Right lobe of liver (tissue), 6 donors: ENCODE measurements around the gene MLIP. TPM values are rescaled to one million over a fixed set of nuclear protein-coding genes. Genes with fewer than 3 reads are reported as not detected.

Experiments used
- ATAC-seq, 4 donors: fragments of 200-7000 bp; cut with Tn5 transposase; one replicate each; pipeline ENCODE4 v1.9.1; 2020; ENCODE audit warnings: mild to moderate bottlenecking in 4 of 4, moderate library complexity in 4 of 4
- DNase-seq, 3 donors: peaks; one replicate each; pipeline ENCODE4 v3.0.0-alpha.2; 2020
- H3K27ac ChIP-seq, 3 donors: fragments of 200-600 bp; one replicate each; pipeline ENCODE4 v1.8.0; 2022
- H3K27me3 ChIP-seq, 2 donors: fragments of 200-600 bp; one replicate each; pipeline ENCODE4 v1.8.0; 2022
- H3K36me3 ChIP-seq, 4 donors: fragments of 200-600 bp; sonication (generic) in 1 of 4; one replicate each; pipeline versions ENCODE4 v1.5.1 to v1.8.0; 2017 to 2022; ENCODE audit warnings: control low read depth in 1 of 4
- H3K4me1 ChIP-seq, 4 donors: fragments of 200-600 bp; sonication (generic) in 1 of 4; one replicate each; pipeline versions ENCODE4 v1.5.1 to v1.8.0; 2017 to 2022; ENCODE audit warnings: control low read depth in 1 of 4
- H3K4me3 ChIP-seq, 3 donors: fragments of 200-600 bp; one replicate each; pipeline ENCODE4 v1.8.0; 2022
- H3K9me3 ChIP-seq, 4 donors: fragments of 200-600 bp; sonication (generic) in 1 of 4; one replicate each; pipeline versions ENCODE4 v1.5.1 to v1.8.0; 2017 to 2022; ENCODE audit warnings: control low read depth in 1 of 4
- POLR2A ChIP-seq: fragments of 450-650 bp; IDR thresholded peaks from one replicate; pipeline ENCODE4 v1.6.1; 2017; ENCODE audit warnings: antibody characterized with exemption, mild to moderate bottlenecking
- WGBS: methylation state at CpG from one replicate; pipeline ENCODE4 v1.1.6; 2018; ENCODE audit warnings: low coverage, low lambda C conversion rate; ENCODE audit not compliant: insufficient coverage; ENCODE audit errors: missing lambda C conversion rate; 5-methylcytosine and 5-hydroxymethylcytosine counted together
- intact Hi-C, 2 donors: fragments of 100-400 bp; cut with DNase I; formaldehyde crosslinking; loops; one replicate each; pipeline versions ENCODE4 v1.11.2 to v1.14.1; 2022
- total RNA-seq, 6 experiments: library from RNA; depleted of rRNA in 2 of 6; stranded (reverse); fragments of >200 nt in 2 of 6; fragmentation: NEBNext Ultra II Directional in 3 of 6; extraction: Animal tissue kit (Norgen Biotek cat#: 25700) in 3 of 6; gene quantifications; one replicate each; pipeline versions ENCODE4 v1.1.0 to v1.2.4, GENCODE V29; 2016 to 2023
- TF ChIP-seq, protein P1 (sequence below), 4 donors: fragments of 200-600 bp in 3 of 4; fragments of 450-650 bp in 1 of 4; IDR thresholded peaks; one replicate each; pipeline versions ENCODE4 v1.5.1 to v1.8.0; 2016 to 2022; ENCODE audit warnings: antibody characterized with exemption in 4 of 4, mild to moderate bottlenecking in 2 of 4
- donor health status: DM: no; HTN: yes; CAD: no.
- donor health status: DM: no; HTN: no; CAD: no.
- donor health status: DM: no; HTN: no; CAD: no.
- donor health status: DM: no; HTN: yes; CAD: no.
- donor health status: DM: no; HTN: yes; CAD: no.

MLIP gene
- total RNA-seq, 6 experiments from 2014 or later: 20.2 to 64.6 (median 24.4) TPM

DNA sequence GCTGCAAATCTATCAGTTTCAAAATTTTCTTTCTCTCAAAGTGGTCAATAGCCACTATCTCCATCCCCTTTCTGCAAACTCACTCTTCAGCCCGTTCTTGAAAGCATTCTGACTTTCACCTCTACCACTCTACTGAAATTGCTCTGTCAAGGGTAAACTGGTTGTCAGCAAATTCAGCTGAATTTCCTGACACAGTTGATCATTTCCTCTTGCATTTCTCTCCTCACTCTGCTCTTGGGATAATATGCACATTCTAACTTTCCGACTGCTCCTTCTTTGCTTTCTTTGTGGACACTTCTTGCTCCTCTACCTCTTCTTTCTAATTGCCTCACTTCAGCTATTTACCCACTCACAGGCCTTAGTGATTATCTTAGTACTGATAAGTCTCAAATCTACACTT is 123.3 kb downstream of the MLIP start:
- intact Hi-C loops: no loop called here

DNA sequence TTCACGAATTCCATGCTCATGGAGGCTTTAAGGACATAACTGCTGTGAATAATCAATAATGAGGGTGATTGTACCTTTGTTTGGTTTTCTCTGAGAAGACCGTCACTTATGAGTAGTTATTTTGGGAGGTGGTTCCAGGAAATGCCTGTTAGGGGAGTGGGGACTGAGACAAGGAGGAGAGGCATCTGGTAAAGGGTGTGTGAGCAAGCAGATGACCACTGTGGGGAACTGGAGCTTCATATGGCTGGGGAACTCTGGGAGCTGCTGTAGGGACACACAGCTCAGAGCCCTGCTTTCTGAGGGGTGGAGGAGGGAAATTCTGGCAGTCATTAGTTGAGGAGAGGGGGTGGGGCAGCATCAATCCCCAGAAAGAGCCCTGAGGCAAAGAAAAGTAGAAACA is 125.7 kb downstream of the MLIP start:
- H3K4me3 ChIP-seq: no peak overlapping the region
- no peaks in the 10 kb centered on the region for H3K27me3 ChIP-seq
- H3K4me1 ChIP-seq: no peaks in the 10 kb centered on the region
- intact Hi-C loops: no loop called here
- ATAC-seq: peak in 2 of 4 donors; percentile 21 to 40
- 49% methylated on average over 2 of the region's 2 CpGs for WGBS
- DNase-seq: no peak
- H3K9me3 ChIP-seq: no peaks in the 10 kb centered on the region
- no peaks in the 10 kb centered on the region for H3K36me3 ChIP-seq
- H3K27ac ChIP-seq: no peak overlapping the region
- TF ChIP-seq, protein P1, sequence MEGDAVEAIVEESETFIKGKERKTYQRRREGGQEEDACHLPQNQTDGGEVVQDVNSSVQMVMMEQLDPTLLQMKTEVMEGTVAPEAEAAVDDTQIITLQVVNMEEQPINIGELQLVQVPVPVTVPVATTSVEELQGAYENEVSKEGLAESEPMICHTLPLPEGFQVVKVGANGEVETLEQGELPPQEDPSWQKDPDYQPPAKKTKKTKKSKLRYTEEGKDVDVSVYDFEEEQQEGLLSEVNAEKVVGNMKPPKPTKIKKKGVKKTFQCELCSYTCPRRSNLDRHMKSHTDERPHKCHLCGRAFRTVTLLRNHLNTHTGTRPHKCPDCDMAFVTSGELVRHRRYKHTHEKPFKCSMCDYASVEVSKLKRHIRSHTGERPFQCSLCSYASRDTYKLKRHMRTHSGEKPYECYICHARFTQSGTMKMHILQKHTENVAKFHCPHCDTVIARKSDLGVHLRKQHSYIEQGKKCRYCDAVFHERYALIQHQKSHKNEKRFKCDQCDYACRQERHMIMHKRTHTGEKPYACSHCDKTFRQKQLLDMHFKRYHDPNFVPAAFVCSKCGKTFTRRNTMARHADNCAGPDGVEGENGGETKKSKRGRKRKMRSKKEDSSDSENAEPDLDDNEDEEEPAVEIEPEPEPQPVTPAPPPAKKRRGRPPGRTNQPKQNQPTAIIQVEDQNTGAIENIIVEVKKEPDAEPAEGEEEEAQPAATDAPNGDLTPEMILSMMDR (IDR thresholded peaks at IDR 0.05): no peak
- no peak for TF ChIP-seq POLR2A

More for the DNA sequence above, 123.3 kb downstream of the MLIP start:
- no peaks in the 10 kb centered on the region for H3K36me3 ChIP-seq
- TF ChIP-seq, protein P1 (IDR thresholded peaks at IDR 0.05): no peak
- TF ChIP-seq POLR2A: no peak
- H3K27ac ChIP-seq: no peak overlapping the region
- H3K27me3 ChIP-seq: no peaks in the 10 kb centered on the region
- no peak overlapping the region for H3K4me3 ChIP-seq
- DNase-seq (no peak), ATAC-seq (no peak)
- WGBS: 59% methylated on average over 2 of the region's 2 CpGs
- no peaks in the 10 kb centered on the region for H3K4me1 ChIP-seq
- H3K9me3 ChIP-seq: no peaks in the 10 kb centered on the region

DNA sequence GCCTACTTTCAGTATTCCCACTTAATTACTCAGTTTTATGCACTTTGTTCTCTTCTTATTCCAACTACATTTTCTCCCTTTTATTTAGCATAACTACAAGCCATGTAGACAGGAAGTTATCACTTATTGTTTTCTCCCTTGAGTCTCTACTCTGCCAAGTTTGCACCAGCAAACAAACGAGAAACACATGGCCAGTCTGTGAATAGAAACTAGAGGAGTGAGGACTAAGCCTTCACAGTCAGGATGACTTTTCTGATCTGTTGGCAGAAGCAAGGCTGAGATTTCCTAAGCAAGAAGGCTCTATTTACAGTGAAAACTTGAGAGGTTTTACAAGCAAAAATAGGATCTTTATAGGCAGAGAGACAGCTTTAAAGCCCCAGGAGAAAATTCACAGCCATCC is 127.2 kb downstream of the MLIP start:
- intact Hi-C loops: no loop called here
- no peak for TF ChIP-seq POLR2A
- TF ChIP-seq, protein P1 (IDR thresholded peaks at IDR 0.05): no peak
- Histone ChIP-seq H3K4me3 (no peak overlapping the region), H3K4me1 (no peaks in the 10 kb centered on the region), H3K27ac (no peak overlapping the region), H3K36me3 (no peaks in the 10 kb centered on the region), H3K27me3 (no peaks in the 10 kb centered on the region), H3K9me3 (no peaks in the 10 kb centered on the region)
- ATAC-seq (no peak), DNase-seq (no peak)
- WGBS: 15% methylated on average over 1 of the region's 1 CpG

DNA sequence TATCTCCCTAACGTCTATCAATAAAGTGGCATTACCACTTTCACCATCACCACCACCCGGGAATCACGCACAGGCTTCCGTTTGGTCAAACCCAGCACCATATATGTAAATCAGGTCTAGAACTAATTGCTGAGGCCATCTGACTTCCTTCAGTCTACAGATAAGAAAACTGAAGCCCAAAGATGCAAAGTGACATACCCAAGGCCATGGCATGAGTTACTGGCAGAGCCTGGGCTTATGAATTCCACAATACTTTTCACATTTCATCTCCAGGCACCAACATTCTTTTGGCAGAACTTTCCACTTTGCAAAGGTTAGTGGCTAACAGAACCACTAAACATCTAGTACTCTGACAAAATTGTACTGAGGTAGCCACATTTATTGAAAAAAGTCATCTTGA is 132.5 kb downstream of the MLIP start:
- Histone ChIP-seq H3K27ac (no peak overlapping the region), H3K36me3 (no peaks in the 10 kb centered on the region), H3K4me1 (no peaks in the 10 kb centered on the region), H3K27me3 (no peaks in the 10 kb centered on the region), H3K4me3 (no peak overlapping the region), H3K9me3 (no peaks in the 10 kb centered on the region)
- intact Hi-C loops: no loop called here
- DNase-seq: no peak
- WGBS: 95% methylated on average over 4 of the region's 4 CpGs
- TF ChIP-seq, protein P1 (IDR thresholded peaks at IDR 0.05): no peak
- no peak for TF ChIP-seq POLR2A
- ATAC-seq: no peak

DNA sequence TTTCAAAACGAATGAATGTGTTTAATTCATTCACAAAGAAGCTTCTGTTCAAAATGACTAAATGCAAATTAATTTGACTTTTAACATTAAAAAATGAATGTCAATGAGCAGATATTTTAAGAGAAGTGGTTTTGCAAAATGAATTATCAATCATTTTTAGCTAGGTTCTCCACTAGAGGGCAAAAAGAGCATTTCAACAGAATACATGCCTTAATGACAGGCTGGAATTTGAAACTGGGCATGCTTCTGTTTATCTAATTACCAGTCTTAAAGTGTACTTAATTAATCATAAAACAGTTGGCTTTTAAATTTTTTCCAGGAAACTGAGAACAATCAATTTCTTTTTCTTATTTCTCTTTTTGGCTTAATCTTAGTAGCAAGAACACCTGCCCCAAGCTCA is 133.2 kb downstream of the MLIP start:
- WGBS: 53% methylated on average over 1 of the region's 1 CpG
- no peaks in the 10 kb centered on the region for H3K9me3 ChIP-seq
- no peak for DNase-seq
- no peak overlapping the region for H3K4me3 ChIP-seq
- no peaks in the 10 kb centered on the region for H3K27me3 ChIP-seq
- H3K36me3 ChIP-seq: no peaks in the 10 kb centered on the region
- H3K4me1 ChIP-seq: no peaks in the 10 kb centered on the region
- TF ChIP-seq, protein P1 (IDR thresholded peaks at IDR 0.05): peak; percentile 44 to 56 (median 49)
- no peak for TF ChIP-seq POLR2A
- ATAC-seq: peak in 3 of 4 donors; percentile 57 to 73 (median 58)
- intact Hi-C loops: no loop called here
- no peak overlapping the region for H3K27ac ChIP-seq
